Fibroblast of lung (primary cell): ENCODE measurements around the gene F11. TPM values are rescaled to one million over a fixed set of nuclear protein-coding genes. Genes with fewer than 3 reads are reported as not detected.

ENCODE experiments used
- DNase-seq, 2 donors: peaks; one replicate each; pipeline versions ENCODE4 v3.0.0 to v3.0.0-alpha.2; 2010; ENCODE audit warnings: low read depth in 2 of 2
- H2AFZ ChIP-seq: 2 replicates; pipeline ENCODE4 v1.5.1; 2012; ENCODE audit warnings: low read length, control low read depth, inconsistent platforms
- H3K27ac ChIP-seq: 2 replicates; pipeline ENCODE4 v1.5.1; 2011; ENCODE audit warnings: low read length, control low read depth; ENCODE audit not compliant: insufficient read depth
- H3K27me3 ChIP-seq: 2 replicates; pipeline ENCODE4 v1.5.1; 2011; ENCODE audit warnings: mild to moderate bottlenecking, low read length; ENCODE audit not compliant: control insufficient read depth, insufficient read depth
- H3K36me3 ChIP-seq: 2 replicates; pipeline ENCODE4 v1.5.1; 2011; ENCODE audit warnings: low read length; ENCODE audit not compliant: control insufficient read depth, insufficient read depth
- H3K4me1 ChIP-seq: 2 replicates; pipeline ENCODE4 v1.5.1; 2011; ENCODE audit warnings: low read length; ENCODE audit not compliant: control insufficient read depth, insufficient read depth; ENCODE audit errors: extremely low read depth
- H3K4me2 ChIP-seq: 2 replicates; pipeline ENCODE4 v1.5.1; 2011; ENCODE audit warnings: low read length, control low read depth; ENCODE audit not compliant: insufficient read depth; ENCODE audit errors: extremely low read depth
- H3K4me3 ChIP-seq, 4 experiments: fragments of 200-600 bp in 1 of 4; sonication (generic) in 1 of 4; replicated peaks in 1 of 4; 2 replicates each; pipeline ENCODE4 v1.5.1; 2011 to 2016; ENCODE audit warnings: low read length in 4 of 4, low read depth in 3 of 4, mild to moderate bottlenecking in 3 of 4, control low read depth in 2 of 4, inconsistent platforms in 1 of 4, mixed read lengths in 1 of 4; ENCODE audit not compliant: insufficient read depth in 1 of 4; ENCODE audit errors: control extremely low read depth in 1 of 4
- H3K79me2 ChIP-seq: 2 replicates; pipeline ENCODE4 v1.5.1; 2012; ENCODE audit warnings: mild to moderate bottlenecking, low read length, inconsistent platforms; ENCODE audit not compliant: control insufficient read depth, insufficient read depth
- H3K9ac ChIP-seq: 2 replicates; pipeline ENCODE4 v1.5.1; 2011; ENCODE audit warnings: mild to moderate bottlenecking, low read length, control low read depth; ENCODE audit not compliant: insufficient read depth
- H3K9me3 ChIP-seq: 2 replicates; pipeline ENCODE4 v1.5.1; 2012; ENCODE audit warnings: low read depth, low read length; ENCODE audit not compliant: control insufficient read depth, insufficient read depth
- H4K20me1 ChIP-seq: 2 replicates; pipeline ENCODE4 v1.5.1; 2011; ENCODE audit warnings: low read length; ENCODE audit not compliant: control insufficient read depth, insufficient read depth; ENCODE audit errors: extremely low read depth
- CTCF ChIP-seq, 2 donors: IDR thresholded peaks in 1 of 2; conservative IDR thresholded peaks in 1 of 2; 1 replicate in 1 of 2; 2 replicates in 1 of 2; pipeline ENCODE4 v1.5.1; 2011 to 2012; ENCODE audit warnings: low read length in 2 of 2, control low read depth in 1 of 2, inconsistent platforms in 1 of 2, low read depth in 1 of 2, mild to moderate bottlenecking in 1 of 2
- EZH2 ChIP-seq: IDR thresholded peaks from 2 replicates; pipeline ENCODE4 v1.5.1; 2012; ENCODE audit warnings: low read length, control low read depth, mild to moderate bottlenecking; ENCODE audit errors: missing control alignments
- polyA plus RNA-seq, 2 donors: library from polyadenylated mRNA; depleted of rRNA in 1 of 2; stranded (reverse) in 1 of 2; unstranded in 1 of 2; fragments of >200 nt; gene quantifications; 2 replicates each; pipeline ENCODE4 v1.2.1, GENCODE V29; 2011 to 2012; ENCODE audit warnings: missing spikeins in 1 of 2
- total RNA-seq: library from RNA; depleted of rRNA; stranded (reverse); fragments of >200 nt; gene quantifications from 2 replicates; pipeline ENCODE4 v1.2.1, GENCODE V29; 2014

F11 gene
- total and polyA plus RNA-seq, 2 donors (not counting 1 experiment from before 2014, with no cell fraction given): not detected

DNA sequence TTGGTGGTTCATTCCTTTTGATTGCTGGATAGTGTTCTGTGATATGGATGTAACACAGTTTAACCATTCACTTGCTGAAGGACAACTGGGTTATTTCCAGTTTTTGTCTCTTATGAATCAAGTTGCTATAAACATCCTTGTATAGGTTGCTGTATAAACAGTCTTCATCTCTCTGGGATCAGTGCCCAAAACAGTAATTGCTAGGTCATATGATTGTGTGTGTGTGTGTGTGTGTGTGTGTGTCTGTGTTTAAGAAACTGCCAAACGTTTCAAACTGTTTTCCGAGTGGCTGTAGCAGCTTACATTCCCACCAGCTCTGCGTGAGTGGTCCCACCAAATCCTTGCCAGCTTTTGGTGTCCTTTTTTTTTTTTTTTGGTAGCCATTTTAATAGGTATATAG, 60.4 kb downstream of the F11 start:
- Histone ChIP-seq H3K79me2 (no peaks in the 10 kb centered on the region), H3K36me3 (no peaks in the 10 kb centered on the region), H3K27ac (no peak overlapping the region), H3K9ac (no peak overlapping the region), H3K4me2 (no peak overlapping the region), H3K9me3 (no peaks in the 10 kb centered on the region), H3K4me3 (no peak overlapping the region), H4K20me1 (no peaks in the 10 kb centered on the region), H3K27me3 (no peaks in the 10 kb centered on the region), H2AFZ (no peak overlapping the region), H3K4me1 (no peaks in the 10 kb centered on the region)
- DNase-seq: peak in 1 of 2 donors; percentile 54
- TF ChIP-seq EZH2: no peak
- TF ChIP-seq CTCF (conservative IDR thresholded peaks at IDR 0.05 in 1 of 2, IDR thresholded peaks at IDR 0.05 in 1 of 2; ENCODE audit: low read depth in 1 of 2, low read length in 2 of 2): no peak

GRCh38 chr4:186329372-186329771, 63.4 kb downstream of the F11 start:
- Histone ChIP-seq H3K4me2 (no peak overlapping the region), H3K27ac (no peak overlapping the region)
- no peak for DNase-seq

DNA sequence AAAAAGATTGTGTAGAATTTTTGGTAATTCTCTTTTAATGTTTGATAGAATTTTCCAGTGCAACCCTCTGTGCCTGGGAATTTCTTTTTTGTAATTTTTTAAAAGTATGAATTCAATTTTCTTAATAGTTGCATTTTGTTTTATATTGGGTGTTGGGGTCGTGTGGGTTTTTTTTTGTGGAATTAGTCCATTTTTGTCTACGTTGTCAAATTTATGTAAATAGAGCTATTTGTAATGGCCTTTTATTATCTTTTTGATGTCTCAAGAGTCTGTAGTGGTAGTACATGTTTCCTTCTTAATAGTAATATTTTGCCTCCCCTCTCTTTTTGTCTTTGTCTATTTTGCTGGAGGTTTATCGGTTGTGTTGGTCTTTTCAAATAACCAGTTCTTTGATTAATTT, 64.4 kb downstream of the F11 start:
- Histone ChIP-seq H4K20me1 (no peaks in the 10 kb centered on the region), H3K4me2 (no peak overlapping the region), H3K9ac (no peak overlapping the region), H3K4me3 (no peak overlapping the region), H3K27me3 (no peaks in the 10 kb centered on the region), H3K36me3 (no peaks in the 10 kb centered on the region), H3K9me3 (no peaks in the 10 kb centered on the region), H3K4me1 (no peaks in the 10 kb centered on the region), H3K79me2 (no peaks in the 10 kb centered on the region), H2AFZ (no peak overlapping the region), H3K27ac (no peak overlapping the region)
- TF ChIP-seq EZH2: no peak
- no peak for TF ChIP-seq CTCF (conservative IDR thresholded peaks at IDR 0.05 in 1 of 2, IDR thresholded peaks at IDR 0.05 in 1 of 2; ENCODE audit: low read depth in 1 of 2, low read length in 2 of 2)
- no peak for DNase-seq

More at GRCh38 chr4:186329372-186329771, 63.4 kb downstream of the F11 start:
- no peaks in the 10 kb centered on the region for H4K20me1 ChIP-seq
- no peaks in the 10 kb centered on the region for H3K79me2 ChIP-seq
- H3K9me3 ChIP-seq: no peaks in the 10 kb centered on the region
- no peaks in the 10 kb centered on the region for H3K36me3 ChIP-seq
- H3K27me3 ChIP-seq: no peaks in the 10 kb centered on the region
- no peak overlapping the region for H2AFZ ChIP-seq
- no peaks in the 10 kb centered on the region for H3K4me1 ChIP-seq
- H3K4me3 ChIP-seq: no peak overlapping the region
- TF ChIP-seq EZH2 (no peak), CTCF (conservative IDR thresholded peaks at IDR 0.05 in 1 of 2, IDR thresholded peaks at IDR 0.05 in 1 of 2; ENCODE audit: low read depth in 1 of 2, low read length in 2 of 2) (no peak)
- H3K9ac ChIP-seq: no peak overlapping the region
